Esophagus muscularis mucosa (tissue), 4 donors: ENCODE results near the gene KRTAP24-1.

ENCODE experiments used
- EP300 ChIP-seq: sonication (generic); formaldehyde crosslinking; IDR thresholded peaks from one replicate; pipeline ENCODE4 v1.6.1; 2017; ENCODE audit warnings: antibody characterized with exemption
- POLR2A ChIP-seq: fragments of 450-650 bp; IDR thresholded peaks from one replicate; pipeline ENCODE4 v1.6.1; 2017; ENCODE audit warnings: antibody characterized with exemption, moderate library complexity, mild to moderate bottlenecking, low read depth
- TF ChIP-seq, protein P1 (sequence below), 3 experiments: fragments of 200-600 bp in 2 of 3; fragments of 450-650 bp in 1 of 3; sonication (generic) in 2 of 3; IDR thresholded peaks; one replicate each; pipeline ENCODE4 v1.5.1; 2017 to 2019; ENCODE audit warnings: antibody characterized with exemption in 3 of 3, mild to moderate bottlenecking in 2 of 3, moderate library complexity in 1 of 3

DNA sequence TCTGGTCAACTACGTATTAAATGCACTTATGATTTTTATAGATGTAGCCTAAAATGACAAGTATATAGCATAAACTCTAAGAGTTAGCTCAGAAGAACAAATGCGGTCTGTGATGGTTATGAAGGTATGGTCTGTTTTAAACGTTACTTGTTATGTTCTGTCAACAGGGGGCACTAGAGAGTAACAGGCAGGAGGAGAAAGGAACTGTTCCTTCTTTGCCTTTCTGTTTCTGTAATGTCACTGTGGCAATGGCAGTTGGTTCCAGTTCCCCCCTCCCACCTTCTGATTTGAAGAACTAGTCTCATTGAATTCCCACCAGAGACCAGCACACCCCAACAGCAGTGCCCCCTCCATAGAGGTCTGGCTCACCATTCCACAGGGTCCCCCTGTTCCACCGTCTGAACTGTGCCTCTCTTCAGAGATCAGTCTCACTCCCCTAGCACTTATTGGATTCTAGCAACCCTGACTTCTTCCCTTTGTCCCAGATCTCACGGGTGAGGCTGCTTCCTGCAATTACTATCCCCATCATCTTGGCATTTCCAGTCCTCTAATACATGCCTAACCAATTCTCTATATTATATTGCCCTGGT is 14.0 kb downstream of the KRTAP24-1 start:
- TF ChIP-seq, protein P1, sequence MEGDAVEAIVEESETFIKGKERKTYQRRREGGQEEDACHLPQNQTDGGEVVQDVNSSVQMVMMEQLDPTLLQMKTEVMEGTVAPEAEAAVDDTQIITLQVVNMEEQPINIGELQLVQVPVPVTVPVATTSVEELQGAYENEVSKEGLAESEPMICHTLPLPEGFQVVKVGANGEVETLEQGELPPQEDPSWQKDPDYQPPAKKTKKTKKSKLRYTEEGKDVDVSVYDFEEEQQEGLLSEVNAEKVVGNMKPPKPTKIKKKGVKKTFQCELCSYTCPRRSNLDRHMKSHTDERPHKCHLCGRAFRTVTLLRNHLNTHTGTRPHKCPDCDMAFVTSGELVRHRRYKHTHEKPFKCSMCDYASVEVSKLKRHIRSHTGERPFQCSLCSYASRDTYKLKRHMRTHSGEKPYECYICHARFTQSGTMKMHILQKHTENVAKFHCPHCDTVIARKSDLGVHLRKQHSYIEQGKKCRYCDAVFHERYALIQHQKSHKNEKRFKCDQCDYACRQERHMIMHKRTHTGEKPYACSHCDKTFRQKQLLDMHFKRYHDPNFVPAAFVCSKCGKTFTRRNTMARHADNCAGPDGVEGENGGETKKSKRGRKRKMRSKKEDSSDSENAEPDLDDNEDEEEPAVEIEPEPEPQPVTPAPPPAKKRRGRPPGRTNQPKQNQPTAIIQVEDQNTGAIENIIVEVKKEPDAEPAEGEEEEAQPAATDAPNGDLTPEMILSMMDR (IDR thresholded peaks at IDR 0.05) = no peak
- TF ChIP-seq EP300 (no peak), POLR2A (no peak)
